ENCODE data around the gene CYFIP1.

The CYFIP1 gene

DNA sequence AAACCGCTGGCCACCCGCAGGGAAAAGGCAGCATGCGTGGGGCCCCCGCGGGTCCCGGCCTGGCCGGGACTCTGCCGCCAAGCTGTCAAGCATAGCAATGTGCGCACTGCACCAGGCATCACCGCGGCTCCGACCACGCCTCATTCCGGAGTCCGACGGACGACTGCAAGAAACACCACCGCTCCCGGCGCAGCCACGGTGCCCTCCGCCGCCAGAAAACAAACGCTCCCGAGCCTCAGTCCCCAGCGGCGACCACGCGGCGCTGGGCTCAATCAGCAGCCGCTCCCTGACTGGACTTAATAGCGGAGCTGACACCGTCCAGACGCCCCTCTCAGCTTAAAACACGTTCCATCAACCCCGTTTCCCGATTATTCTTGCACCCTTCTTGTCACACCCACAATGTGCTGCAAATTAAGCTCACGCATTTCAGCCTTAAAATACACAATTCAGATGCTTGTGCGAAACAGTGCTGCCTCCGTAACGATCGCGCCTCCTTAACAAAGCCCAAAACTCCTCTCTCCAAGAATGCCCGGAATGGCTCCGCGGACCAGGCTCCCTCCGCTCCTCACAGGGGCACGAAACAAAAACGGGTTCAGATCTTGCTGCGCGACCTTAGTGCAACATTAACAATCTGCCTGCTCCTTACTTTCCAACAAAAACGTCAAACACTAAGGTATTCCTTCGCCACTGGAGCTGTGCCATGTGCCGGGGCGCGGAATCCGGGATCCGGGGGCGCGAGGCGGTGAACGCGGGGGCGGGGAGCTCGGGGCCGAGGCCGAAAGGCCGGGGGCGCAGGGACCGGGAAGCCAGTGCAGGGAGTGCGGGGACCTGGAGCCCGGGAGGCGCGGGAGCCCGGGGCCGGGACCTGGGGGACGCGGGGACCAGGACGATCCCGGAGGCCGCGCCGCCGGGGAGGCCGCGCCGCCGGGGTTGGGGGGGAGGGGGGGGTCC, 655 bp downstream of the CYFIP1 start:
- no peak for DNase-seq (ENCODE audit: extremely low read depth, low read depth)
- TF ChIP-seq, protein P1, sequence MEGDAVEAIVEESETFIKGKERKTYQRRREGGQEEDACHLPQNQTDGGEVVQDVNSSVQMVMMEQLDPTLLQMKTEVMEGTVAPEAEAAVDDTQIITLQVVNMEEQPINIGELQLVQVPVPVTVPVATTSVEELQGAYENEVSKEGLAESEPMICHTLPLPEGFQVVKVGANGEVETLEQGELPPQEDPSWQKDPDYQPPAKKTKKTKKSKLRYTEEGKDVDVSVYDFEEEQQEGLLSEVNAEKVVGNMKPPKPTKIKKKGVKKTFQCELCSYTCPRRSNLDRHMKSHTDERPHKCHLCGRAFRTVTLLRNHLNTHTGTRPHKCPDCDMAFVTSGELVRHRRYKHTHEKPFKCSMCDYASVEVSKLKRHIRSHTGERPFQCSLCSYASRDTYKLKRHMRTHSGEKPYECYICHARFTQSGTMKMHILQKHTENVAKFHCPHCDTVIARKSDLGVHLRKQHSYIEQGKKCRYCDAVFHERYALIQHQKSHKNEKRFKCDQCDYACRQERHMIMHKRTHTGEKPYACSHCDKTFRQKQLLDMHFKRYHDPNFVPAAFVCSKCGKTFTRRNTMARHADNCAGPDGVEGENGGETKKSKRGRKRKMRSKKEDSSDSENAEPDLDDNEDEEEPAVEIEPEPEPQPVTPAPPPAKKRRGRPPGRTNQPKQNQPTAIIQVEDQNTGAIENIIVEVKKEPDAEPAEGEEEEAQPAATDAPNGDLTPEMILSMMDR (IDR thresholded peaks at IDR 0.05; ENCODE audit: low read depth, low read length), result no peak; the same call in 1 of the 2 replicates

- TF ChIP-seq, protein P1 (IDR thresholded peaks at IDR 0.05; ENCODE audit: low read depth, low read length), result no peak
- DNase-seq (ENCODE audit: extremely low read depth, low read depth), result no peak
These were observed 1.4 kb downstream of the CYFIP1 start for GRCh38 chr15:22978691-22979237.

DNA sequence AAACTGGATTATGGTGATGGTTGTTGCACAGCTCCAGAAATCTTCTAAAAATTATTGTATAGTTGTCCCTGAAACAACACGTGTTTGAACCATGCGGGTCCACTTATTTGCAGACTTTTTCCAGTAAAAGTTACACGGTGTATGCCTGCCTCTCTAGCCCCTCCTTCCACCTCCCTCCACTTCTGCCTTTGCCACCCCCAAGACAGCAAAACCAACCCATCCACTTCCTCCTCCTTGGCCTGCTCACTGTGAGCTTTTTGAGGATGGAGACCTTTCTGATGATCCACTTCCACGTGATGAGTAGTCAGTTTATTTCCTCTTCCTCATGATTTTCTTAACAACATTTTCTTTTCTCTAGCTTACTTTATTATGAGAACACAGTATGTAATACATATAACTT, 5.4 kb downstream of the CYFIP1 start:
- DNase-seq (ENCODE audit: extremely low read depth, low read depth), result no peak
- TF ChIP-seq, protein P1 (IDR thresholded peaks at IDR 0.05; ENCODE audit: low read depth, low read length), result no peak

DNA sequence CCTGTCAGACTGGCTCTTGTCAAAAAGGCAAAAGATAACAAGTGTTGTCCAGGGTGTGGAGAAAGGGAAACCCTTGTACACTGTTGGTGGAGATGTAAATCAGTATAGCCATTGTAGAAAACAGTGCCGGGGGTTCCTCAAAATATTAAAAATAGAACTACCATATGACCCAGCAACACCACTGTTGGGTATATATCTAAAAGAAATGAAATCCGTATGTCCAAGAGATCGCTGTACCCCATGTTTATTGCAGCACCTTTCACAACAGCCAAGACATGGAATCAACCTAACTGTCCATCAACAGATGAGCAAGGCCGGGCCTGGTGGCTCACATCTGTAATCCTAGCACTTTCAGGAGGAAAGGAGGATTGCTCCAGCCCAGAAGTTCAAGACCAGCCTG, 6.2 kb downstream of the CYFIP1 start:
- no peak for DNase-seq (ENCODE audit: extremely low read depth, low read depth)
- TF ChIP-seq, protein P1 (IDR thresholded peaks at IDR 0.05; ENCODE audit: low read depth, low read length), result no peak

GRCh38 chr15:22973286-22973685, 6.9 kb downstream of the CYFIP1 start:
- no peak for DNase-seq (ENCODE audit: extremely low read depth, low read depth)
- TF ChIP-seq, protein P1 (IDR thresholded peaks at IDR 0.05; ENCODE audit: low read depth, low read length), result no peak

GRCh38 chr15:22969489-22969888, 10.7 kb downstream of the CYFIP1 start:
- TF ChIP-seq, protein P1 (IDR thresholded peaks at IDR 0.05; ENCODE audit: low read depth, low read length), result no peak
- no peak for DNase-seq (ENCODE audit: extremely low read depth, low read depth)

GRCh38 chr15:22968366-22968765, 11.8 kb downstream of the CYFIP1 start:
- TF ChIP-seq, protein P1 (IDR thresholded peaks at IDR 0.05; ENCODE audit: low read depth, low read length), result no peak
- no peak for DNase-seq (ENCODE audit: extremely low read depth, low read depth)
